Esophagus squamous epithelium (tissue), 4 donors: ENCODE data around the gene STAT4.

Source experiments
- CTCF ChIP-seq, 6 experiments: fragments of 450-650 bp in 4 of 6; fragments of 200-600 bp in 2 of 6; sonication (generic) in 2 of 6; IDR thresholded peaks; one replicate each; pipeline ENCODE4 v1.5.1; 2016 to 2019; ENCODE audit warnings: antibody characterized with exemption in 6 of 6, mild to moderate bottlenecking in 4 of 6, moderate library complexity in 4 of 6
- POLR2A ChIP-seq, 4 donors: fragments of 450-650 bp; IDR thresholded peaks; one replicate each; pipeline ENCODE4 v1.6.1; 2017; ENCODE audit warnings: antibody characterized with exemption in 4 of 4, mild to moderate bottlenecking in 4 of 4, moderate library complexity in 3 of 4

- no peak for TF ChIP-seq CTCF (IDR thresholded peaks at IDR 0.05)
- TF ChIP-seq POLR2A (IDR thresholded peaks at IDR 0.05): no peak
Measured at GRCh38 chr2:191049728-191050639, 100.8 kb downstream of the STAT4 start.
